Stimulated activated CD8-positive, alpha-beta memory T cell treated with anti-CD3 and anti-CD28 coated beads, Interleukin-15, amount 100 ng/mL, for 48 hours (primary cell): ENCODE data around the gene CLMN.
"Not testable (repeated sequence)": the region's sequence is repeated elsewhere in the genome, so short reads cannot be mapped to it uniquely, and the experiment has no call there.

Experiments used
- DNase-seq, 2 donors: peaks; one replicate each; pipeline ENCODE4 v3.0.0-alpha.2; 2020; ENCODE audit warnings: low read depth in 2 of 2

Gene CLMN

DNA sequence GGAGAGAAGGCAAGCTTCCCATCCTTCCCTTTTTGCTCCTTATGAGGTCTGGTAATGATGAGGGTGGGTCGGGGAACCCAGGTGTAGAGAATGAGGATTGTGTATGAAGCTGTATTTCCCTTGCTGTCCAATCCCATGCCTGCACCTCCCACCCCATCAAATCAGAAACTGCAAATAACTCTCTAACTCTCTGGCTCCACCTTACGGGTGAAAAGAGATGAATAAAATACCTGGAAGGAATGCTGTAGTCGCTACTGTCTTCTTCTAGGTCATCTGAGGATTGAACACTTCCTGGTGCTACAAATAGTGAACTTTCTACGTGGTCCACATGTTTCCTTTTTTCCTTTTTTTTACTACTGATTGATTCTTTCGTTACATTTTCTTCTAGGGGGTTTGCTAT, 123.4 kb downstream of the CLMN start:
- no peak for DNase-seq

DNA sequence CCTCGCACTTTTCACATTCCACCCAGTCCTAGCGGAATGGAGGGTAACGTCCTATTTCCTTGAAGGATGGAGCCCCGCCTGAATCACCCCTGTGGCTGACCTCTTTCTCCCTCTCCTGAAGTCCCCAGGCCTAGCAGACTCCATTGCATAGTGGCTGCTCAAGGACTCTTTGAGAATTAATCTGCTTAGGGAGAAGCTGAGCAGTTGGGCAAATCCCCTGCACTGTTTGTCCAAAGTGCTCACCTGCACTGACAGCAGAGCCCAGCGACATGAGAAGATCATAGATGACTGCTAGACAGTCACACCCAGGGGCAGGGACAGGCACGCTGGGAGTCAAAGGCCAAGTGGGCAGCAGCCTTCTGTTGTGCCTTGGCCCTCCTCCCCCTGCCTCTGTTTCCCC, 124.7 kb downstream of the CLMN start:
- no peak for DNase-seq

DNA sequence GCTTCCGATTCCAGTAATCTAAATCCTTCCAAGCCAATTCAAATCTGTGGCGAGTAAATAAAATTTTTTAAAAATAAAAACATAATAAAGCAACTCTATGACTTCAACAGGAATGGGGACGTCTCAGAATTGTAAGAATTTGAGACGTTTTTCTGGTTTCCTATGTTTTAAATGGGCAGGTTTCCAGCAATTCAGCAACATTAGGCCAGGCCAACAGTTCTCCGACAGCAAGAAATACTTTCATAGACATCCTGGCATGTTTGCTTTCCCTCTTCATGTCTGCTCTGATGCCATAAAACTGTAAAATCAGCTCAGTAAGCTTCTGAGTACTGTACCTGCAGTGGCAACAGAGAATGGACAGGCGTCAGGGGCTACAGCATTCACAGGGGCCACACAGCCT, 126.6 kb downstream of the CLMN start:
- no peak for DNase-seq

DNA sequence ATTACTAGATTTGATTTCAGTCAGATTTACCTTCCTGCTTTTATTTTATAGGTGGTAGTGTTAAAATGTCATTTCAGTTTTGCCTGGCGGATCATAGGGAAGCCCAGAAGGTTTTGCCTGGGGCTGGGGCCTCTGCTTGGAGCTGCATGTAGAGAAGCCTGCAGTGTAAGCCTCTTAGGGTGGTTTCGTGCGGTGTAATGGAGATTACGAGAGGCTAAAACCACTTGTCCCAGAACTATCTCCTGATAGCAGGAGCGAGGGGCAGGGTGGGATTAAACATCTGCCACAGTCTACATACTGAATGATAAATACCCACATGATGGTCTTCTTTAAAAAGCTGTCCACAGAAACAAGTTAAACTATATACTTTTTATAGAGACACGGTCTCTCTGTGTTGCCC, 127.4 kb downstream of the CLMN start:
- no peak for DNase-seq

DNA sequence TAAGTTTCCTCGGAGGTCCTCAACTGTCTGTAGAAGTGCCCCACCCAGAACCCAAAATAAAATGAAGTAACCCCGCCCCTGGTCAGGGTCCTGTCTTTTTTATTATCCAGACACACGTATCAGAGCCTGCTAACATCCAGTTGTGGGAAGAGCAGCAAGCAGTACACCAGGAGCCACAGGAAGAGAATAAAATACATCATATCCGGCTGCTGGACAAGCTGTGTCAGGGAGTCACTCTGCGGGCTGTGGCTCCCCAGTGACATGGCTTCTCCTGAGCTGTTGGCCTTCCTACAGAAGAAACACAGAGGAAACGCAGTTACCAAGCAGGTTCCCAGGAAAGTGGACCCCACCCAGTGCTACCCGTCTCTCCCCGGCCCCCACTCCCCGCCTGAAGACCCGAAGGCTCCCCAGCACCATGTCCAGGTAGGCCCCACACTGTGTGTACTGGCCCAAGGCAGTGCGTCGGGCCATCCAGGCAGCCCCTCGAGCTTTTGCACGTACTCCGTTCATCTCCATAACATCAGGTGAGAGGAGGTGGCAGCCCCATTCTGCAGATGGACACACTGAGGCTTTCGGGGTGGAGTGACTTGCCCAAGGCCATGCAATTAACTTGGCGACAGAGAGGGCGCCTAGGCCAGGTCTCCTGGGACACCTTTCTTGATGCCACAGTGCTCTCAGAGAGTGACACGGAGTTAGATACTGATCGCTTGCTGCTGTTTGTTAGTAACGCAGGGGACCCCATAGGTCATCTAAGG, 128.1 kb downstream of the CLMN start:
- no peak for DNase-seq

DNA sequence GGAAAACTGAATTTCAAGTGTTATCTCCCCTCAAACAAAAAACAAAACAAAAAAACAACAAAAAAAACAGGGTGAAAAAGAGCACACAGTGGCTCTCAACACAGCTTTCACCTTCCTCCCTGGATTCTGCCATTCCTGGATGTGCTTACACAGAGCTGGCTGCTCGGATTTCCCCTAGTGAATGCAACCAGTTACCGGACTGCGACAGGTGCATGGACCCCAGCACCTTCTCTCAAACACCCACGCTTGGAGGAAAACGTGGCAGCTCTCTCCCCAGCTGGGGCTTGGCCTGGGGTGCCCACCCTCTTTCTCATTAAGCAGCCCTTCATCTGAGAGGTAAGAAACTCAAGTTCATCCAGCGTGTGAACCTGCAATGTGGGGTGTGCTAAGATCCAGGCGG, 128.9 kb downstream of the CLMN start:
- DNase-seq: no peak

DNA sequence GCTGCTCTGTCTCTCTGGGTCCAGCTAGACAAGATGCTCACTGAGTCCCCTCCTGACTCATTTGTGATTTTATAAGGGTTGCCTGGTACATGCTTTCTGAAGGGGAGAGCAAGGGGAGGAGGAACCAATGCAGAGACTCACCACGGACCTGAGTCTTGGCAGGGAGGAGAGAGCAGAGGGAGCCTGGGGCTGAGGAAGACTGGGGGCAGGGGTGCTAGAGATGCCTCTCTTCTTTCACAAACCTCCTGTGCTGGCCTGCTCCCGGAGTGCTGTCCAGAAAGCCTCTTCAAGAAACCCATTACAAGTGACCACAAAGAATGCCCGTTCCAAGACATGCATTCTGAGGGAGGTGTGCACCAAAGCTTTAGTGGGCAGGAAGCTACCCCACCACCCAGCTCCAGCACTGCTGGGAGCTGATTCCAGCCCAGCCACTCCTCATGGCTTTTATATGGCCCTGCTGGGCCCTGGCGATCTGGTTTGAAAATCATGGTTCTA, 129.3 kb downstream of the CLMN start:
- no peak for DNase-seq

DNA sequence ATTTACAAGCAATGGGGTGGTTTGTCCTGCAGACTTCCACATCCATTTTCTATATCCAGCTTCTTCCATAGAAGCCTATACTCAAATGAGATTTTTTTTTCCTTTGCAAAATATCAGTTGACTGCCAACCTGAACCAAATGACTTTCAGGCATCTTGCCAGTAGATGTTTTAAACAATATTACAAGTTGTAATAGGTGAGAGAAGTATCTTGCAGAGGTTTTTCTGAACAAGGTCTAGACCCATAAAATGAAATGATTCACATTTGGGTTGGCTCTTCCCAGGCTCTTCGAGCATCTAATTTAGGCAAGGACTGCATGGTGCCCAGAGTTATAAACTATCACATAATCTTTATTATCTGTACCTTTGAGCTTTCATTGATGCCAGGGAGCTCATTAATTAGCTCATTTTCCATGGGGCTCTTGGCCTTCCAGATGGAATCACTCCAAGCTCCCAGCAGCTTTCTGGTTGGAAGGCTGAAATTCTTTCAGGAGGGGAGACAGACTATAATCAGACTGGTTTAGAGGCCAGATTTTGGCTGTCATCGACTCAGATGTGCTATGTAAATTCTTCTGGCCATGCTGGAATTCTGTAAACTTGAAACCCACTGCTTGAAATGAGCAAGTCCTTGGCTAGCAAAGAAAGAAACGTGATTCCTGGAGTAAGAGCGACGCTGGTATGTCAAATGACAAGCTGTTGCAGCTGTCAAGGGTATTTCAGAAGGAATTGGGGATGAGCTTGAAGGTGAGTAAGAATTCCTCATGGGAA, 130.2 kb downstream of the CLMN start:
- DNase-seq: no peak

DNA sequence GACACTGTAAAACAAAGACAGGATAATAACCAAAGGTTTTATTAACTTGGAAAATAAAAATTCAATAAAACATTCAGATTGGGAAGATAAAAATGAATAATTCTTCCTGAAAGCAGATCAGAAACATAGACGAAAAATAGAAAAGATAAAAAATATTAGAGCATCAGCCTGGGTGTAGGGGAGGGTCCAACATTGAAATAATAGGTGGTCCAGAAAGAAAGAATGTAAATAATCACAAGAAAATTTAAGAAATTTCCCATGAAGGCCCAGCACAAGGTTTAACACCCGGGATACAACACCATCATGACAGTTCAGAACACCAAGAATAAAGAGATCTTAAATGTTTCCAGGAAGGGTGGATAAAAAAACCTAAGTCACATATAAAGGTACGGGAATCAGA, 131.3 kb downstream of the CLMN start:
- no peak for DNase-seq

DNA sequence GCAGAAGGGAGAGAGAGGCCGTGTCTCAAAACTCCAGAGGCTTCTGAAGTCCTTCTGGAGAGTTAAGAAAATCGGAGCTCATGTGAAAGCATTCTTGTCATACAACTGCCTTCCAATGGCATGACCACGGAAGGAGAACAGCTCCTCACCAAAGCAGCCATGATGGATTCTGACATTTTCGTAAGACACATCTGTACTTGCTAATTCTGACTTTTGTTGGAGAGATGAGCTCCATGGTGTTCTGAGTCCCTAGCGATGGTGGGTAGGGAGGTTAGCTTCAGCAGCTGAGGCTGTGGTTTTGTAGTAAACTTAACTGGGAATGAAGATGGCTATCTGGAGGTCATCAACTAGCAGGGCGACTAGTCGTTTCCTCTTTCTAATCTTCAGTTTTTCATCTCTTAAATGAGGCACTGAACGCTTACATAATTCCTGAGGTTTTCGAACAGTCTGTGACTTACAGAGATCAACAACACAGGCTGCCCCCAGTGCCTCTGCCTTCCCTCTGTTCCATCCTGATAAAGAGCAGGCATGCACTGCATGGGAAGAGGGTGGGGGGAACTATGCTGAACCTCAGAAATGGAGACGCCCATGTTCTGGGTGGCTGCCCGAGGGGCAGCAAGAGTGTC, 133.8 kb downstream of the CLMN start:
- DNase-seq: no peak

DNA sequence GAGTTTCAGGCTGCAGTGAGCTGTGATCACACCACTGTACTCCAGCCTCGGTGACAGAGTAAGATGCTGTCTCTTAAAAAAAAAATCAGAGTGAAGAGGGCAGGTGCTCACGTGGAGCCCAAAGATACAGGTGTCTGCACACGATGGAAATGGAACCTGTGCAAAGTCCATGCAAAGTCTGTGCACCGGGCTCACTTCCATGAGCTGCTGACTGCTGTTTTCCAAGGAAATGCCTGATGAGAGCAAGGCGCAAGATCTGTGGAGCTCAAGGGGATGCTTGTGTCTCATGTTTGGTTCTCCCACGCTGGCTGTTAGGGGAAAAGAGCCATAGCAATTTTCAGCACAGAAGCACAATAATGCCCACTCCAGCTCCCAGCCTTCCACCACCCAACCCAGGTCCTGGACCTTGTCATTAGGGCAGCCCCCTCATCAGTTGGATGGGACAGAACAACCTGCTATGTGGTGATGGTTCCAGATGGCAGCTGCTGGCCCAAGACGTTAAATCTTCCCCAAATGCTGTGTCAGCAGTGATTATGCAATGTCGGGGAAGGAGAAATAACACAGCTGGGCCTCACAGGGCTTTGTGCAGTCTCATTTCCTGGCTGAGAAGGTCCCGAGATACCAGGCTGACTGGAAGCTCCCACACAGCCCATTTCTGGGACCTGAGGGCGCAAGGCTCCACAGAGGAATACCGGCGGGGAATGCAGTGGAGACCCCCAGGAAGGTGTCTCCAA, 134.5 kb downstream of the CLMN start:
- DNase-seq: no peak

DNA sequence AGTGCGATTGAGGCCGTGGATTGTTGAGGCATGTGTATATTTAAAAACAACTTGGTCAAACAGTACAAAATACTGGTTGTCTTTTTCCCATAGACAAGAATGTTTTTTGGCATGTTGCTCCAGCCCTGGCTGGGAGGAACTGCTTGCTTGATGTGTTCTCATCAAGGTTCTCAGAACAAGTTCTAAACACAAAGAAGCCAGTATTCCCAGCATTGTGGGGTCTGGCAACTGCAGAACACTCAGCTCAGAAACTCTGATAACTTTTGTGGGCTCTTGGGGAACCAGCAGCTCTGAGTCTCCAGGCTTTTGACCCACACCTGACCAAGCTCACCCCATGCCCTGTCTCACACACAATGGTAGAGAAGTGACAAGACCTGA, 135.3 kb downstream of the CLMN start:
- no peak for DNase-seq

DNA sequence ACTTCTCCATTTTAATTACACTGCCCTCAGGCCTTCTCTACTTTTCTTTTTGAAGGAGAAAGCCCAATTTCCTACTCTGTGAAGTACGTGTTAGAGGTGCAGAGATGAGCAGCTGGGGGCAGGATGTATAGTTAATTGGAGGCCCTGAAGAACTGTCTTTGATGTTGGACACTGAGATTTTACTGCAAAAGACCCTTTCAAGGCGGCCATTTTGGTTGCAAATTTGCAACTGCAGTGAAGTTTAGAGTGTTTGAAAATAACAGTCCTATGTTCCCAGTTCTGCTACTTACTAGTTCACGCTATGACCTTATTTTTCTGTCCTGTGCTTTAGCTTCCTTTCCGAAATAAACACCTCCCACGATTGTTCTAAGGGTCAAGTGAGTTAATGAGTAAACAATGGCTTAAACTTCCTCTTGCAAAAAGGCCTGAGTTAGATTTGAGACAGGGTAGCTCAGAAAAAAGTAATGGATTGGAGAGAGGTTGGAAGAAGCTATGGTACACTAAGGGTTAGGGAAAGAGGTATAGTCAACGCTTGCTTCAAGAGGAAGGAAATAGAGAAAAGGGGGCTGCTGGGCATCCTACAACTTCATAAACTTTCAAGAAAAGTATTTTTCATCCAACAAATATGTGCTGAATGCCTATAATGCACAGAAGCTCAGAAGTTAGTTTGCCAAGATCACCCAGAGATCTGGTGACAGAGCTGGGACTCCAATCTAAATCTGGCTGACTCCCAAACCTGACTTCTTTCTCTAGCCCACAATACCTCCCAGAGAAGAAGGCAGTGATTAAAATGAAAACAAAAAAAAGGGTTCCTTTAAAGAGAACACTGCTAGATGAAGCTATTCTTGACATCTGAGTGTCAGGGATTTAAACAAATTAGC, 135.9 kb downstream of the CLMN start:
- no peak for DNase-seq

DNA sequence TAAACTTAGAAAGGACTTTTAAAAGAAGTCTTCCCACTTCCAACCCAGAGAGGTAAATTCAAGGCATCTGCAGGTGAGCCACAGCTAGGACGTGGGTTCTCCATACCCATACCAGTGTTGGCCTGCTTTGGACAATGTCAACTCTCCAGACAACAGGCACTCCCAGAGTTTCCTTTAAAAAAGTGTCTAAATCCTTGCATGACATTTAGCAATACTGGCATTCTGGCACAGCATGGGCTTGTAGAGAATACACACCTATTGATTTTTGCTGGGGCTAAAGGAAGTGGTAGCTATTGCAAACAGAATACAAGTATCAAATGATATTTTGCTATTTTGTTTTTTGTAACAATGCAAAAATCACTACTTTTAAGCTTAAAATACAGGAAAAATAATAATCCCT, 136.6 kb downstream of the CLMN start:
- no peak for DNase-seq

DNA sequence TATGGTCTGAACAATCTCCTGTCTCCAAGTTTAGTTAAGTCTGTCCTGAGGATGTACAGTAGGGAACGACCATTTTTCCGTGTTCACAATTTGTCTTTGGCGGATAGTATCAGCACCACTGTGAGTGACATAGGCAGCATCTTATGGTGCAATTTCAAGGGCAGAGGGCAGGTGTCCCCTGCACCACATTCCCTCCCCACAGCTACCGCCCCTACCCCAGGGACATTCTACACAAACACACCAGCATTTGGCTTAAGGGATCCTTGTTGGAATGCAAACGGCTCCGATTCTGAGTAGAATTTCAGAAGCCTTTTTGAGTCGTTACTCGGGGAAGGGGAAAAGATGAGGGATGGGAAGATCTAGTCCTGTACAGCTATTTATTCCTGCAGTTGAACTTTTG, 137.3 kb downstream of the CLMN start:
- DNase-seq: no peak

DNA sequence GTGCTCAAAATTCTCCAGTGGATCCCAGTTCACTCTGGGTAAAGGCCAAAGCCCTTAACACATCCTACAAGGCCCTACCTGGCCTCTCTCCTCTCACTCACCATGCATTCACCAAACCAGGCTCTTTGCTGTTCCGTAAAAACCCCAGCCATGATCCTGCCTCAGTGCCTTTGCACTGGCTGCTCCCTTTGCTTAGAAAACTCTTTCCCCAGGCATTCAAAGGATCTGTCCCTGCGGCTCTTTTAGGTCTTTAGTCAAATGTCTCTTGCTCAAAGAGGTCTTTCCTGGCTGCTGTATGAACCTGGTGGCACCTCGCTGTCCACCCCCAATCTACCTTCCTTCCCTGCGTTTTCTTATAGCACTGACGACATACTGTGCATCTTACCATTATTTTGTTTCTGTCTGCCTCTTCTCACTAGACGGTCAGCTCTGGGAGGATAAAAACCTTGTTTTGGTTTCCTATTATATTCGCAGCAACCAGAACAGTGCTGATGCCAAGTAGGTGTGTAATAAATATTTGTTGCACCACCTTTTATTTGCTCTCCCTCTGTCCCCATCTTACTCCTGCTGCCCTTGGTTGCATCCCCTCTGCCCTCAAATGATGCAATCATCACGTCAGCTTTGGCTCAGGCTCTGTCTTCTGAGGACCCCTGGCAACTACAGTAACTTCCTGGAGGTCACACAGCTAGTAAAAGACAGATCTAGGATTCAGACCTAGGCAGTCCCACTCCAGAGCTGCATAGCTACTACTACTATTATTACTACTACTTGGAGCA, 138.6 kb downstream of the CLMN start:
- DNase-seq: no peak

DNA sequence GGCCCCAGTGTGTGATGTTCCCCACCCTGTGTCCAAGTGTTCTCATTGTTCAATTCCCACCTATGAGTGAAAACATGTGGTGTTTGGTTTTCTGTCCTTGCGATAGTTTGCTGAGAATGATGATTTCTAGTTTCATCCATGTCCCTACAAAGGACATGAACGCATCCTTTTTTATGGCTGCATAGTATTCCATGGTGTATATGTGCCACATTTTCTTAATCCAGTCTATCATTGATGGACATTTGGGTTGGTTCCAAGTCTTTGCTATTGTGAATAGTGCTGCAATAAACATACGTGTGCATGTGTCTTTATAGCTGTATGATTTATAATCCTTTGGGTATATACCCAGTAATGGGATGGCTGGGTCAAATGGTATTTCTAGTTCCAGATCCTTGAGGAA, 144.0 kb downstream of the CLMN start:
- DNase-seq: not testable (repeated sequence)

DNA sequence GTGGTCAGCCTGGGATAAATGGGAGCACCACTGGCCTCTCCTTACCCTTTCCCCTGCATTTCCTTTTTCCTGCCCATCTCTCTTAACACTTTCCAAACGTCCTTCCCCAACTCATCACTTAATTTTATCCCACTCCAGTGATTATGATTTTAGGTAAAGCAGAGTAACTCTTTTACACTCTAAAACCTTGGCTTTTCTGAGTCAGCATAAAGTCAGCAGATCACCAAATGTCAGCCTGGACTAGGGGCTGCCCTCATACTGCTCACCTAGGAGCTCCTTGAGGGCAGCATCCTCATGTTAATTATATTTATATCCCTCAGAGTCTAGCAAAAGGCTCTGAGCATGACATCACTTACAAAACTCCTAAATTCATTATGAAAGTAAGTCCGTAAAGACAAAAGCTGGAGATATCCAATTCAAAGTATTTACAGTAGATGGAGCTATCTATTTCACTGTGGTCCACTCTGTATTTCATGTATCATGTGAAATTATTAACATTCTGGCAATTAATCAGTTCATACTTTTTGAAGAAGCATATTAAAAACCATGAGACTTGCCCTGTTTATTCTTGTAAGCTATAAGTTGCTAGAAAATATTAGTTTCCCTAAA, 145.4 kb downstream of the CLMN start:
- no peak for DNase-seq

DNA sequence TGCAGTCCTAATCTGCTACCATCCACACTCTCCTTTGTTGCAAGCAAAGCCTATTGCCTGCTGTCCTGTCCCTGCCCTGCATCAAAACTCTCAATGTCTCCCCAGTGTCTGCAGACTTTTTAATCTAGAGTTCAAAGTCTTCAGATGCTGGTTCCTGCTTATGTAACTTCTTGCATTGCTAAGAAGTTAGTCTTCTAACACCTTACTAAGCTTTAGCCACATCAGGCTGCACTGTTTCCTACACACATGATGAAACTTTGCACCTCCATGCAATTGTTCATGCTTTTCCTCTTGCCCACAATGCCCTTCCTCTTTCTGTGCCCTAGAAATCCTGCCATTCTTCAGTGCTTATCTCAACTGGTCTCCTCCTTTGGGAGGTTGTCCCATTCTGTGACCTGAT, 146.2 kb downstream of the CLMN start:
- DNase-seq: no peak

DNA sequence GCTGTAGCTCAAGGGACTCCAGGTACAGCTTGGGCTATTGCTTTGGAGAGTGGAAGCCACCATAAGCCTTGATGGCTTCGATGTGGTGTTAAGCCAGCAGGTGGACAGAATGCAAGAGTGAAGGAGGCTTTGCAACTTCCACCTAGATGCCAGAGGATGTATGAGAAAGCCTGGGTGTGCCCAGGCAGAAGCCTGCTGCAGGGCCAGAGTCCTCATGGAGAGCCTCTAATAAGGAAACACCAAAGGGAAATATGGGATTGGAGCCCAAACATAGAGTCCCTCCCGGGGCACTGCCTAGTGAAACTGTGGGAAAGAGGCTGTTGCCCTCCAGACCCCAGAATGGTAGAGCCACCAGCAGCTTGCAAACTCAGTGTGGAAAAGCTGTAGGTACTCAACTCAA, 152.5 kb downstream of the CLMN start:
- DNase-seq: no peak
